ENCODE data around the gene TBX19. TPM values are rescaled to one million over a fixed set of nuclear protein-coding genes. Genes with fewer than 3 reads are reported as not detected.

The TBX19 gene
- total and polyA plus RNA-seq, 2 experiments from 2014 or later: 0.57 to 1.9 TPM

DNA sequence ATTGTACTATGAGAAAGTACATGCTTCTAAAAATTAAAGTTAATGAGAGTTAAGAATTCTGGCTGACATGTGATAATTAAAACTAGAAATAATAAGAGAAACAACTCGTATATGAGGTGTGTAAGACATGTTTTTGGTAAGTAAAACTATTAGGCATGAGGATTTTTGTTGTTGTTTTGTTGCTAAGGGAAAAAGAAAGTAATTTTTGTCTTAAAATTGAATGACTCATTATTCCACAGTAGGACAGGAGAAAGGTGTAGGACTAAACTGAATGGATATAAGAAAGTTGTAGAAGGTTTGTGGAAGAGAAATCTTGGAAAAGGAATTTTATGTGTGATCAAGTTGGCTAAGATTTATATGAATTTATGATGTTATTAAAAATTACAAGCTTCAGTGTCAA lies 54.8 kb downstream of the TBX19 start:
- H3K27me3 ChIP-seq: no peaks in the 10 kb centered on the region
- no peaks in the 10 kb centered on the region for H3K36me3 ChIP-seq (replicated peaks; ENCODE audit: insufficient read depth, low read depth)
- TF ChIP-seq EZH2phosphoT487 (IDR thresholded peaks at IDR 0.05; ENCODE audit: low read depth, severe bottlenecking, unreplicated experiment): no peak
- no peak for TF ChIP-seq EZH2 (IDR thresholded peaks at IDR 0.05; ENCODE audit: borderline replicate concordance)
- TF ChIP-seq CTCF (IDR thresholded peaks at IDR 0.05; ENCODE audit: poor library complexity): no peak
- WGBS (ENCODE audit: low lambda C conversion rate, missing lambda C conversion rate): 84% methylated on average over 1 of the region's 1 CpG
- no peaks in the 10 kb centered on the region for H3K9me2 ChIP-seq (replicated peaks; ENCODE audit: insufficient read depth)
- H2AFZ ChIP-seq: no peak overlapping the region
- no peak overlapping the region for H3K27ac ChIP-seq
- no peaks in the 10 kb centered on the region for H3K9me3 ChIP-seq (ENCODE audit: low read depth)
- H4K20me1 ChIP-seq (ENCODE audit: insufficient read depth, poor library complexity, severe bottlenecking): no peaks in the 10 kb centered on the region
- H3K4me1 ChIP-seq (ENCODE audit: insufficient read depth): no peaks in the 10 kb centered on the region
- H3K4me3 ChIP-seq: no peak overlapping the region
- no peak overlapping the region for H3K4me2 ChIP-seq
- no peaks in the 10 kb centered on the region for H3K79me2 ChIP-seq
- DNase-seq (ENCODE audit: low spot score): no peak

GRCh38 chr1:168338589-168339503 lies 58.2 kb downstream of the TBX19 start:
- Histone ChIP-seq H3K36me3 (replicated peaks; ENCODE audit: insufficient read depth, low read depth) (no peaks in the 10 kb centered on the region), H3K9me2 (replicated peaks; ENCODE audit: insufficient read depth) (no peaks in the 10 kb centered on the region), H3K4me1 (ENCODE audit: insufficient read depth) (peaks cover 3% of the 10 kb centered on the region), H3K4me3 (no peak overlapping the region), H3K79me2 (no peaks in the 10 kb centered on the region), H3K9me3 (ENCODE audit: low read depth) (no peaks in the 10 kb centered on the region), H4K20me1 (ENCODE audit: insufficient read depth, poor library complexity, severe bottlenecking) (no peaks in the 10 kb centered on the region), H3K27me3 (no peaks in the 10 kb centered on the region), H2AFZ (no peak overlapping the region), H3K27ac (no peak overlapping the region), H3K4me2 (no peak overlapping the region)
- TF ChIP-seq EZH2 (IDR thresholded peaks at IDR 0.05; ENCODE audit: borderline replicate concordance) (no peak), CTCF (IDR thresholded peaks at IDR 0.05; ENCODE audit: poor library complexity) (no peak), EZH2phosphoT487 (IDR thresholded peaks at IDR 0.05; ENCODE audit: low read depth, severe bottlenecking, unreplicated experiment) (no peak)
- WGBS (ENCODE audit: low lambda C conversion rate, missing lambda C conversion rate): 95% methylated on average over 13 of the region's 13 CpGs
- DNase-seq (ENCODE audit: low spot score): no peak

DNA sequence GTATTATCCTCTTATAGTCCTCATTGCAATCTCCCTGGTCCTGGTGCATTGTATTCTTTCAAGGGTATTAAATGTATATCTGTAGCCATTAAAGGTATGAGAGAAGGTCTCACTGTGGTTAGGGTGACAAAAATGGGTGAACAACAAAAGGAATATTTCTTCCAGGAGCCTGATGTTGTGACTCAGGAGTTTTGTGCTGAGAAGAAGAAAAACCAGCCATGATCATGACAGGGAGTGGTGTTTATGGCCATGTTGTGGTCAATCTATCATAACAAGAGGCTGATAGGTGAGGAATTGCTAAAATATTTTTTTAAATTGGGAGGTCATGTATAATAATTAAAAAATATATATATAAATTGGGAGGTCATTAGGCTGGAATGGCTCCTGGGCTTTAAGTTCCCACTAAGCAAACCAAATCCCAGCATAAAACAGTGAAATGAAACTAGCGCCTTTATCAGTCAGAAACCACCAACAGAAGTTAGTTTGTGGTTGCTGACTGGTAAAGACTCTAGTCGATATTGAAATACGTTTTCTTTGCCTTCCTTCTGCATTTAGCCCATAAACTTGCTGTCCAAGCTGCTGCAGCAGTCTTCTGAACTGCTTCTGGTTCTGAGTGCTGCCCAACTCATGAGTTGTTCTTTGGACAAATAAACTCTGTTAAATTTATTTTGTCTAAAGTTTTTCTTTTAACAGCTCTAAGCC lies 60.3 kb downstream of the TBX19 start:
- 64% methylated on average over 3 of the region's 3 CpGs for WGBS (ENCODE audit: low lambda C conversion rate, missing lambda C conversion rate)
- no peak overlapping the region for H3K27ac ChIP-seq
- peaks cover 3% of the 10 kb centered on the region for H3K4me1 ChIP-seq (ENCODE audit: insufficient read depth)
- no peaks in the 10 kb centered on the region for H3K79me2 ChIP-seq
- H3K9me2 ChIP-seq (replicated peaks; ENCODE audit: insufficient read depth): no peaks in the 10 kb centered on the region
- no peaks in the 10 kb centered on the region for H3K27me3 ChIP-seq
- H2AFZ ChIP-seq: no peak overlapping the region
- no peaks in the 10 kb centered on the region for H3K36me3 ChIP-seq (replicated peaks; ENCODE audit: insufficient read depth, low read depth)
- no peaks in the 10 kb centered on the region for H3K9me3 ChIP-seq (ENCODE audit: low read depth)
- no peak overlapping the region for H3K4me2 ChIP-seq
- TF ChIP-seq CTCF (IDR thresholded peaks at IDR 0.05; ENCODE audit: poor library complexity): no peak
- no peak for TF ChIP-seq EZH2phosphoT487 (IDR thresholded peaks at IDR 0.05; ENCODE audit: low read depth, severe bottlenecking, unreplicated experiment)
- no peak for TF ChIP-seq EZH2 (IDR thresholded peaks at IDR 0.05; ENCODE audit: borderline replicate concordance)
- H3K4me3 ChIP-seq: no peak overlapping the region
- no peak for DNase-seq (ENCODE audit: low spot score)
- no peaks in the 10 kb centered on the region for H4K20me1 ChIP-seq (ENCODE audit: insufficient read depth, poor library complexity, severe bottlenecking)

Measured in hepatocyte (in vitro differentiated cells).